GM13977 (cell line): ENCODE measurements around the gene DERA.

ENCODE experiments used
- DNase-seq: peaks from one replicate; pipeline ENCODE4 v3.0.0; 2012; ENCODE audit warnings: low spot score
- in situ Hi-C: fragments of 300-500 bp; cut with MboI; formaldehyde crosslinking; loops from one replicate; pipeline ENCODE4 v1.12.0; 2022; ENCODE audit warnings: low sequenced_read_pairs, low pct_unique_long_range_greater_than_20kb, mixed read lengths, inconsistent platforms; ENCODE audit not compliant: unreplicated experiment
- TF ChIP-seq, protein P1 (sequence below): IDR thresholded peaks from 2 replicates; pipeline ENCODE4 v1.5.1; 2012; ENCODE audit warnings: mild to moderate bottlenecking, control low read depth; ENCODE audit not compliant: insufficient read depth; ENCODE audit errors: extremely low read depth, missing control alignments

The DERA gene

GRCh38 chr12:16030744-16031143, 119.6 kb downstream of the DERA start:
- in situ Hi-C loops: no loop called here
- DNase-seq: no peak
- TF ChIP-seq, protein P1, sequence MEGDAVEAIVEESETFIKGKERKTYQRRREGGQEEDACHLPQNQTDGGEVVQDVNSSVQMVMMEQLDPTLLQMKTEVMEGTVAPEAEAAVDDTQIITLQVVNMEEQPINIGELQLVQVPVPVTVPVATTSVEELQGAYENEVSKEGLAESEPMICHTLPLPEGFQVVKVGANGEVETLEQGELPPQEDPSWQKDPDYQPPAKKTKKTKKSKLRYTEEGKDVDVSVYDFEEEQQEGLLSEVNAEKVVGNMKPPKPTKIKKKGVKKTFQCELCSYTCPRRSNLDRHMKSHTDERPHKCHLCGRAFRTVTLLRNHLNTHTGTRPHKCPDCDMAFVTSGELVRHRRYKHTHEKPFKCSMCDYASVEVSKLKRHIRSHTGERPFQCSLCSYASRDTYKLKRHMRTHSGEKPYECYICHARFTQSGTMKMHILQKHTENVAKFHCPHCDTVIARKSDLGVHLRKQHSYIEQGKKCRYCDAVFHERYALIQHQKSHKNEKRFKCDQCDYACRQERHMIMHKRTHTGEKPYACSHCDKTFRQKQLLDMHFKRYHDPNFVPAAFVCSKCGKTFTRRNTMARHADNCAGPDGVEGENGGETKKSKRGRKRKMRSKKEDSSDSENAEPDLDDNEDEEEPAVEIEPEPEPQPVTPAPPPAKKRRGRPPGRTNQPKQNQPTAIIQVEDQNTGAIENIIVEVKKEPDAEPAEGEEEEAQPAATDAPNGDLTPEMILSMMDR: no peak

GRCh38 chr12:16034136-16034817, 123.1 kb downstream of the DERA start:
- TF ChIP-seq, protein P1: no peak
- no peak for DNase-seq
- in situ Hi-C loops: no loop called here

DNA sequence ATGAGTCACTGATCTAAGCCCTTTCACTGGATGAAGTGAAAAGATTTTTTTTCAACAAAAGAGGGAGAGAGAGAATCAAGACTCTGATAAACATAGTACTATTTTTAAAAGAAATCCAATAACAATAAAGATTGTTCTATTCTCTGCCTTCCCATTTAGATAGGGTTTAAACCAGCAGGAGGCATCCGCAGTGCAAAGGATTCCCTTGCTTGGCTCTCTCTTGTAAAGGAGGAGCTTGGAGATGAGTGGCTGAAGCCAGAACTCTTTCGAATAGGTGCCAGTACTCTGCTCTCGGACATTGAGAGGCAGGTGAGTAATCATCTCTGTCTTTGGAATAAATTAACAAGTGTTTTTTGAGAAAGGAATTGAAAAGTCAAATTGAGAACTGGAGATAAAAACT, 124.9 kb downstream of the DERA start:
- TF ChIP-seq, protein P1: no peak
- in situ Hi-C loops: no loop called here
- DNase-seq: no peak

GRCh38 chr12:16037533-16037932, 126.4 kb downstream of the DERA start:
- in situ Hi-C loops: no loop called here
- DNase-seq: no peak
- TF ChIP-seq, protein P1: no peak

GRCh38 chr12:16043480-16043879, 132.3 kb downstream of the DERA start:
- no peak for DNase-seq
- in situ Hi-C loops: no loop called here
- TF ChIP-seq, protein P1: no peak

- TF ChIP-seq, protein P1: no peak
- in situ Hi-C loops: no loop called here
- DNase-seq: no peak
These were observed 135.1 kb downstream of the DERA start for GRCh38 chr12:16046266-16046665.
